ENCODE results near the gene IGFALS.

The IGFALS gene

GRCh38 chr16:1817716-1818115 is 24.2 kb upstream of the IGFALS start:
- DNase-seq (ENCODE audit: low read depth), result no peak
- H3K4me3 ChIP-seq (ENCODE audit: low read depth, low read length), result no peak overlapping the region
- TF ChIP-seq CTCF (IDR thresholded peaks at IDR 0.05; ENCODE audit: low read depth, low read length, missing control alignments), result no peak

- no peak for TF ChIP-seq CTCF (IDR thresholded peaks at IDR 0.05; ENCODE audit: low read depth, low read length, missing control alignments)
- no peak for DNase-seq (ENCODE audit: low read depth)
- H3K4me3 ChIP-seq (ENCODE audit: low read depth, low read length), result no peak overlapping the region
Measured at GRCh38 chr16:1817276-1817589, 23.7 kb upstream of the IGFALS start.

GRCh38 chr16:1816396-1817275 is 23.1 kb upstream of the IGFALS start:
- no peak for TF ChIP-seq CTCF (IDR thresholded peaks at IDR 0.05; ENCODE audit: low read depth, low read length, missing control alignments)
- no peak for DNase-seq (ENCODE audit: low read depth)
- H3K4me3 ChIP-seq (ENCODE audit: low read depth, low read length), result no peak overlapping the region

- no peak for TF ChIP-seq CTCF (IDR thresholded peaks at IDR 0.05; ENCODE audit: low read depth, low read length, missing control alignments)
- H3K4me3 ChIP-seq (ENCODE audit: low read depth, low read length), result no peak overlapping the region
- no peak for DNase-seq (ENCODE audit: low read depth)
Measured at GRCh38 chr16:1815461-1815860, 22.0 kb upstream of the IGFALS start.

GRCh38 chr16:1812732-1813163 is 19.2 kb upstream of the IGFALS start:
- no peak overlapping the region for H3K4me3 ChIP-seq (ENCODE audit: low read depth, low read length)
- TF ChIP-seq CTCF (IDR thresholded peaks at IDR 0.05; ENCODE audit: low read depth, low read length, missing control alignments), result peak; percentile 12
- no peak for DNase-seq (ENCODE audit: low read depth)

- TF ChIP-seq CTCF (IDR thresholded peaks at IDR 0.05; ENCODE audit: low read depth, low read length, missing control alignments), result no peak
- DNase-seq (ENCODE audit: low read depth), result no peak
- no peak overlapping the region for H3K4me3 ChIP-seq (ENCODE audit: low read depth, low read length)
Measured at GRCh38 chr16:1810536-1810935, 17.0 kb upstream of the IGFALS start.

GRCh38 chr16:1810106-1810505 is 16.6 kb upstream of the IGFALS start:
- no peak for TF ChIP-seq CTCF (IDR thresholded peaks at IDR 0.05; ENCODE audit: low read depth, low read length, missing control alignments)
- no peak overlapping the region for H3K4me3 ChIP-seq (ENCODE audit: low read depth, low read length)
- DNase-seq (ENCODE audit: low read depth), result no peak
